ENCODE measurements around the gene LDHD.
"Not testable (repeated sequence)": the region's sequence is repeated elsewhere in the genome, so short reads cannot be mapped to it uniquely, and the experiment has no call there.

LDHD gene

GRCh38 chr16:75116081-75116910 lies at the start of gene LDHD:
TSS of gene LDHD (minus strand) at chr16:75116780. CDS start at chr16:75116720, 60 bp downstream.
- in situ Hi-C loops (cut with MboI; ENCODE audit: low sequenced_read_pairs) = no loop called here

GRCh38 chr16:75160386-75160785 lies 43.8 kb upstream of the LDHD start:
- in situ Hi-C loops (cut with MboI; ENCODE audit: low sequenced_read_pairs) = no loop called here

GRCh38 chr16:75152635-75153034 lies 36.1 kb upstream of the LDHD start:
- in situ Hi-C loops (cut with MboI; ENCODE audit: low sequenced_read_pairs) = no loop called here

GRCh38 chr16:75151798-75152197 lies 35.2 kb upstream of the LDHD start:
- in situ Hi-C loops (cut with MboI; ENCODE audit: low sequenced_read_pairs) = no loop called here

GRCh38 chr16:75148311-75149195 lies 32.0 kb upstream of the LDHD start, which contains the start of gene ZFP1:
TSS of gene ZFP1 (plus strand) at chr16:75148524. CDS start at chr16:75152952, 4,428 bp downstream.
- in situ Hi-C loops (cut with MboI; ENCODE audit: low sequenced_read_pairs) = no loop called here

- in situ Hi-C loops (cut with MboI; ENCODE audit: low sequenced_read_pairs) = no loop called here
Measured at GRCh38 chr16:75147968-75148310, 31.4 kb upstream of the LDHD start.

GRCh38 chr16:75143941-75144340 lies 27.4 kb upstream of the LDHD start:
- in situ Hi-C loops (cut with MboI; ENCODE audit: low sequenced_read_pairs) = no loop called here

- in situ Hi-C loops (cut with MboI; ENCODE audit: low sequenced_read_pairs) = no loop called here
Measured at GRCh38 chr16:75139498-75139897, 22.9 kb upstream of the LDHD start.

GRCh38 chr16:75138636-75139035 lies 22.1 kb upstream of the LDHD start:
- in situ Hi-C loops (cut with MboI; ENCODE audit: low sequenced_read_pairs) = no loop called here

GRCh38 chr16:75138233-75138632 lies 21.7 kb upstream of the LDHD start:
- in situ Hi-C loops (cut with MboI; ENCODE audit: low sequenced_read_pairs) = no loop called here

GRCh38 chr16:75131081-75131480 lies 14.5 kb upstream of the LDHD start:
- in situ Hi-C loops (cut with MboI; ENCODE audit: low sequenced_read_pairs) = no loop called here

GRCh38 chr16:75130150-75130771 lies 13.7 kb upstream of the LDHD start:
- in situ Hi-C loops (cut with MboI; ENCODE audit: low sequenced_read_pairs) = no loop called here

- in situ Hi-C loops (cut with MboI; ENCODE audit: low sequenced_read_pairs) = not testable (repeated sequence)
Measured at GRCh38 chr16:75129421-75130149, 13.0 kb upstream of the LDHD start.

- in situ Hi-C loops (cut with MboI; ENCODE audit: low sequenced_read_pairs) = no loop called here
Measured at GRCh38 chr16:75127713-75128415, 11.3 kb upstream of the LDHD start.

GRCh38 chr16:75122609-75123008 lies 6.0 kb upstream of the LDHD start:
- in situ Hi-C loops (cut with MboI; ENCODE audit: low sequenced_read_pairs) = no loop called here

- in situ Hi-C loops (cut with MboI; ENCODE audit: low sequenced_read_pairs) = no loop called here
Measured at GRCh38 chr16:75121949-75122568, 5.5 kb upstream of the LDHD start.

GRCh38 chr16:75120253-75120652 lies 3.7 kb upstream of the LDHD start:
- in situ Hi-C loops (cut with MboI; ENCODE audit: low sequenced_read_pairs) = no loop called here

- in situ Hi-C loops (cut with MboI; ENCODE audit: low sequenced_read_pairs) = no loop called here
Measured at GRCh38 chr16:75118943-75119539, 2.5 kb upstream of the LDHD start.

GRCh38 chr16:75116911-75117245 lies 298 bp upstream of the LDHD start:
- in situ Hi-C loops (cut with MboI; ENCODE audit: low sequenced_read_pairs) = no loop called here
